NCI-H146 treated with DMSO at 0.1 percent for 48 hours (cell line): ENCODE results near the gene MYO7A.

Experiments used
- DNase-seq: peaks from one replicate; lab custom pipeline; 2025; ENCODE audit not compliant: unreplicated experiment; lab: John Stamatoyannopoulos, UW

The MYO7A gene

GRCh38 chr11:77198440-77198849, 70.4 kb downstream of the MYO7A start:
- DNase-seq = no peak

- DNase-seq = no peak
Observed at GRCh38 chr11:77199137-77199745, 71.2 kb downstream of the MYO7A start.

- DNase-seq = no peak
Observed at GRCh38 chr11:77200351-77201268, 72.6 kb downstream of the MYO7A start.

- DNase-seq = no peak
Observed at GRCh38 chr11:77201370-77201769, 73.3 kb downstream of the MYO7A start.

GRCh38 chr11:77201991-77202841, 74.2 kb downstream of the MYO7A start:
- DNase-seq = no peak

- no peak for DNase-seq
Observed at GRCh38 chr11:77202941-77203900, 75.2 kb downstream of the MYO7A start.

- no peak for DNase-seq
Observed at GRCh38 chr11:77203901-77204753, 76.1 kb downstream of the MYO7A start.

- DNase-seq = no peak
Observed at GRCh38 chr11:77204754-77205466, 76.9 kb downstream of the MYO7A start.

GRCh38 chr11:77205467-77206263, 77.6 kb downstream of the MYO7A start:
- no peak for DNase-seq

- DNase-seq = no peak
Observed at GRCh38 chr11:77206264-77207018, 78.4 kb downstream of the MYO7A start.

- no peak for DNase-seq
Observed at GRCh38 chr11:77207019-77207485, 79.0 kb downstream of the MYO7A start.

GRCh38 chr11:77207618-77208313, 79.7 kb downstream of the MYO7A start:
- no peak for DNase-seq

GRCh38 chr11:77208535-77208934, 80.5 kb downstream of the MYO7A start:
- DNase-seq = no peak

GRCh38 chr11:77209663-77210062, 81.6 kb downstream of the MYO7A start:
- no peak for DNase-seq

- DNase-seq = no peak
Observed at GRCh38 chr11:77211040-77211451, 83.0 kb downstream of the MYO7A start.

- no peak for DNase-seq
Observed at GRCh38 chr11:77211594-77212251, 83.7 kb downstream of the MYO7A start.
